Astrocyte (in vitro differentiated cells and primary cell): ENCODE results near the gene GRK2. TPM values are rescaled to one million over a fixed set of nuclear protein-coding genes. Genes with fewer than 3 reads are reported as not detected.

Source experiments
- DNase-seq: peaks from one replicate; pipeline ENCODE4 v3.0.0-alpha.2; 2010; ENCODE audit warnings: low read depth
- FAIRE-seq: peaks from 2 replicates; lab custom pipeline; 2011; peaks lifted over from hg19 to GRCh38; lab: Jason Lieb, UNC
- H2AFZ ChIP-seq: 2 replicates; pipeline ENCODE4 v1.6.0; 2012; ENCODE audit warnings: low read depth, low read length, inconsistent platforms
- H3K27ac ChIP-seq: 2 replicates; pipeline ENCODE4 v1.5.1; 2011; ENCODE audit warnings: low read depth, low read length, inconsistent platforms
- H3K27me3 ChIP-seq: 2 replicates; pipeline ENCODE4 v1.6.0; 2011; ENCODE audit warnings: low read length, inconsistent platforms; ENCODE audit not compliant: insufficient read depth
- H3K36me3 ChIP-seq: 2 replicates; pipeline ENCODE4 v1.5.1; 2011; ENCODE audit warnings: low read length, inconsistent platforms; ENCODE audit not compliant: insufficient read depth
- H3K4me1 ChIP-seq: 2 replicates; pipeline ENCODE4 v1.5.1; 2011; ENCODE audit warnings: low read length, inconsistent platforms; ENCODE audit not compliant: insufficient read depth
- H3K4me2 ChIP-seq: 2 replicates; pipeline ENCODE4 v1.6.0; 2012; ENCODE audit warnings: low read length, inconsistent platforms
- H3K4me3 ChIP-seq: 2 replicates; pipeline ENCODE4 v1.5.1; 2011; ENCODE audit warnings: low read depth, mild to moderate bottlenecking, low read length, inconsistent platforms; ENCODE audit not compliant: insufficient read depth
- H3K79me2 ChIP-seq: 2 replicates; pipeline ENCODE4 v1.6.0; 2012; ENCODE audit warnings: mild to moderate bottlenecking, low read length, inconsistent platforms; ENCODE audit not compliant: insufficient read depth
- H3K9ac ChIP-seq: 2 replicates; pipeline ENCODE4 v1.6.0; 2012; ENCODE audit warnings: mild to moderate bottlenecking, low read length, inconsistent platforms
- H3K9me3 ChIP-seq: 2 replicates; pipeline ENCODE4 v1.5.1; 2012; ENCODE audit warnings: low read depth, mild to moderate bottlenecking, low read length, inconsistent platforms; ENCODE audit not compliant: insufficient read depth
- H4K20me1 ChIP-seq: 2 replicates; pipeline ENCODE4 v1.6.0; 2012; ENCODE audit warnings: low read length, inconsistent platforms; ENCODE audit not compliant: insufficient read depth
- H3K27ac Mint-ChIP-seq: one replicate; pipeline ENCODE4 v1.8.0; 2021; ENCODE audit warnings: mild to moderate bottlenecking, mixed read lengths; ENCODE audit not compliant: unreplicated experiment
- H3K27me3 Mint-ChIP-seq: one replicate; pipeline ENCODE4 v1.8.0; 2021; ENCODE audit warnings: low read depth, mixed read lengths; ENCODE audit not compliant: unreplicated experiment
- H3K36me3 Mint-ChIP-seq: one replicate; pipeline ENCODE4 v1.8.0; 2021; ENCODE audit warnings: low read depth, mixed read lengths; ENCODE audit not compliant: unreplicated experiment
- H3K4me1 Mint-ChIP-seq: one replicate; pipeline ENCODE4 v1.8.0; 2021; ENCODE audit warnings: low read depth, mixed read lengths; ENCODE audit not compliant: unreplicated experiment
- H3K4me3 Mint-ChIP-seq: one replicate; pipeline ENCODE4 v1.8.0; 2021; ENCODE audit warnings: mild to moderate bottlenecking, moderate library complexity, mixed read lengths; ENCODE audit not compliant: unreplicated experiment
- H3K9me3 Mint-ChIP-seq: one replicate; pipeline ENCODE4 v1.8.0; 2021; ENCODE audit warnings: mild to moderate bottlenecking, mixed read lengths; ENCODE audit not compliant: unreplicated experiment
- CTCF ChIP-seq: IDR thresholded peaks from 2 replicates; pipeline ENCODE4 v1.5.1; 2011; ENCODE audit warnings: low read depth, mild to moderate bottlenecking, inconsistent platforms, low read length, moderate library complexity; ENCODE audit not compliant: insufficient read depth
- EZH2 ChIP-seq: IDR thresholded peaks from 2 replicates; pipeline ENCODE4 v1.6.1; 2012; ENCODE audit warnings: mild to moderate bottlenecking, low read length, inconsistent platforms; ENCODE audit not compliant: insufficient read depth
- total RNA-seq: library from RNA; stranded (reverse); gene quantifications from 2 replicates; pipeline ENCODE4 v1.2.1, GENCODE V29; 2021

GRK2 gene
- total RNA-seq, 1 donor from 2014 or later, result 34.0 TPM

DNA sequence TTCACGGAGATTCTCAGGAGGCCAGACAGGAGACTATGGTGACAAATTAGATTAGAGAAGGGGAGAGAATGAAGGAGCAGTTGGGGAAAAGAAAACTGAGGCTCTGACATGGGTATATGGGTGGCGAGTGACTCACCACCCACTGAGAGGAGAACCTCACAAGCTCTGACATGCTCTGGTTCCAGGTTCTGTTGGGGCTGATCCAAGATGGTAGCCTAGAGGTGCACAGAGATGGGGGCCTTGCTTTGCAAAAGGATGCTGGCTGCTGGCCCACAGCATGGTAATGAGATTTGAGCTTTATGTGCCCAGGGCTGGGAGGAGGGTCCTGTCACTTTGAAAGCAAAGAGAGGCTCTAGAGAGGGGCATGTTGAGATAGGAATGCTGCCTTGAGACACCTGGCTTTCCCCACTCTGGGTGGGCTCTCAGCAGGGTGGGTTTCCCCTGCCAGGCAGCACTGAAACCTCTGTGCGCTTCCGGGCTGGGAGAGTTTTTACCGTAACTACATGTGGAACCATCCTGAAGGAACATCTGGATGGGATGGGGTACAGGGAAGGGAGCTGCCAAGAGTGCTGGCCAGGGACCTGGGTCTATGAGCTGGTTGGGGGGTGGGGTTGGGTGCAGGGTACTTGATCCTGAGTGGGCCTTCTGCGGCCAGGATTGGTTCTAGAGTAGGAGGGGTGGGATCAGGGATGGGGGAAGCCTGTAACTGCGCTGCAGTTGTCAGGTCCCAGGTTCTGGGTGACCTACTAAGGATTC, 1.2 kb upstream of the GRK2 start:
- H3K4me1 ChIP-seq, result peaks cover 37% of the 10 kb centered on the region
- H3K36me3 ChIP-seq, result no peaks in the 10 kb centered on the region
- no peaks in the 10 kb centered on the region for H3K9me3 ChIP-seq
- peaks cover 41% of the 10 kb centered on the region for H3K79me2 ChIP-seq
- no peak overlapping the region for H3K4me2 ChIP-seq
- H3K27ac Mint-ChIP-seq, result peak overlapping the region; percentile 41
- peak overlapping the region; percentile 80 for H3K4me3 Mint-ChIP-seq
- H3K27me3 Mint-ChIP-seq, result peaks cover 5% of the 10 kb centered on the region
- TF ChIP-seq EZH2 (no peak), CTCF (no peak)
- no peak overlapping the region for H3K9ac ChIP-seq
- no peaks in the 10 kb centered on the region for H3K9me3 Mint-ChIP-seq
- no peak for DNase-seq
- no peaks in the 10 kb centered on the region for H3K27me3 ChIP-seq
- H3K4me1 Mint-ChIP-seq, result peaks cover 19% of the 10 kb centered on the region
- no peak overlapping the region for H3K27ac ChIP-seq
- H3K36me3 Mint-ChIP-seq, result peaks cover 4% of the 10 kb centered on the region
- H3K4me3 ChIP-seq, result no peak overlapping the region
- peaks cover 32% of the 10 kb centered on the region for H4K20me1 ChIP-seq
- FAIRE-seq, result no peak
- H2AFZ ChIP-seq, result no peak overlapping the region

GRCh38 chr11:67265633-67266448, 432 bp upstream of the GRK2 start:
- peak overlapping the region; percentile 41 for H3K4me3 ChIP-seq
- H3K4me2 ChIP-seq, result peak overlapping the region; percentile 81
- H3K4me3 Mint-ChIP-seq, result peak overlapping the region; percentile 80
- no peaks in the 10 kb centered on the region for H3K9me3 Mint-ChIP-seq
- H3K27ac Mint-ChIP-seq, result no peak overlapping the region
- no peaks in the 10 kb centered on the region for H3K9me3 ChIP-seq
- peaks cover 45% of the 10 kb centered on the region for H3K4me1 ChIP-seq
- TF ChIP-seq EZH2 (no peak), CTCF (peak; percentile 29)
- no peak overlapping the region for H3K27ac ChIP-seq
- peak overlapping the region; percentile 52 for H3K9ac ChIP-seq
- no peaks in the 10 kb centered on the region for H3K36me3 ChIP-seq
- H3K4me1 Mint-ChIP-seq, result peaks cover 25% of the 10 kb centered on the region
- peak overlapping the region; percentile 35 for H2AFZ ChIP-seq
- peaks cover 5% of the 10 kb centered on the region for H3K27me3 Mint-ChIP-seq
- FAIRE-seq (no peak), DNase-seq (no peak)
- H3K27me3 ChIP-seq, result no peaks in the 10 kb centered on the region
- peaks cover 49% of the 10 kb centered on the region for H3K79me2 ChIP-seq
- H3K36me3 Mint-ChIP-seq, result peaks cover 4% of the 10 kb centered on the region
- peaks cover 40% of the 10 kb centered on the region for H4K20me1 ChIP-seq
